HL-60 (cell line): Measurements from ENCODE around the gene CHID1.

Experiments used
- POLR2AphosphoS5 ChIP-seq: IDR thresholded peaks from 2 replicates; pipeline ENCODE4 v1.6.1; 2012; ENCODE audit warnings: low read depth
- SPI1 ChIP-seq: IDR thresholded peaks from 2 replicates; pipeline ENCODE4 v1.6.1; 2012; ENCODE audit warnings: low read depth, mild to moderate bottlenecking, borderline replicate concordance
- TF ChIP-seq, protein P1 (sequence below): IDR thresholded peaks from one replicate; pipeline ENCODE4 v1.5.1; 2011; ENCODE audit warnings: low read length, control low read depth, inconsistent platforms; ENCODE audit not compliant: insufficient read depth
- TF ChIP-seq, protein P2 (sequence below): IDR thresholded peaks from 2 replicates; pipeline ENCODE4 v1.6.1; 2012; ENCODE audit warnings: low read depth; ENCODE audit not compliant: insufficient replicate concordance

DNA sequence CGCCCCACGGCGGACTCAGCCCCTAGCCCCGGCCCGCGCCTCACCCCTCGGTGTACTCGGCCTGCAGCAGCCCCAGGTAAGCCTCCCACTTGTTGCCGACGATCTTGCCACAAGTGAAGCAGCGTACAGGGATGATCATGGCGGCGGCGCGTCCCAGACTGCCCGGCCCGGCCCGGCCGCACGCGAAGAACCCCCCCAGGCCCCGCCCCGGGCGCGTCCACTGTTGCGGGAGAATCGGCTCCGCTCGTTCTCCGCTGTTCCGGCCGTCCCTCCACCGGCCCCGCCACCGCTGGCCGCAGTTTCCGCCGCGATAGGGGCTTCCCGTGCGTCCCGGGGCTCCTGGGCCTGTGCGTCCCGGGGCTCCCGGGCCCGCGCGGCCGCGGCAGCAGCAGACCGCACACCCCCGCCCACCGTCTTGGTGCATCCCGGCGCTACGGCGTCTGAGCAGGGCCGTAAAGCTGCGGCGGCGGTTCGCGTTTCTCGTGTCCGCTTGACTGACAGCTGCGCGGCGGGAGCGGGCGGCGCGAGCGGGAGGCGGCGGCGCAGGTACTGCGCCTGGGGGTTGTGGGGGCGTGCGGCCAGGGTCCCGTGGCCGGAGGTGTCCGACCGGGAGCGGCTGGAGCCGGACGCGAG, 68.1 kb downstream of the CHID1 start, which contains the start of the genes POLR2L and TSPAN4:
- TF ChIP-seq, protein P1, sequence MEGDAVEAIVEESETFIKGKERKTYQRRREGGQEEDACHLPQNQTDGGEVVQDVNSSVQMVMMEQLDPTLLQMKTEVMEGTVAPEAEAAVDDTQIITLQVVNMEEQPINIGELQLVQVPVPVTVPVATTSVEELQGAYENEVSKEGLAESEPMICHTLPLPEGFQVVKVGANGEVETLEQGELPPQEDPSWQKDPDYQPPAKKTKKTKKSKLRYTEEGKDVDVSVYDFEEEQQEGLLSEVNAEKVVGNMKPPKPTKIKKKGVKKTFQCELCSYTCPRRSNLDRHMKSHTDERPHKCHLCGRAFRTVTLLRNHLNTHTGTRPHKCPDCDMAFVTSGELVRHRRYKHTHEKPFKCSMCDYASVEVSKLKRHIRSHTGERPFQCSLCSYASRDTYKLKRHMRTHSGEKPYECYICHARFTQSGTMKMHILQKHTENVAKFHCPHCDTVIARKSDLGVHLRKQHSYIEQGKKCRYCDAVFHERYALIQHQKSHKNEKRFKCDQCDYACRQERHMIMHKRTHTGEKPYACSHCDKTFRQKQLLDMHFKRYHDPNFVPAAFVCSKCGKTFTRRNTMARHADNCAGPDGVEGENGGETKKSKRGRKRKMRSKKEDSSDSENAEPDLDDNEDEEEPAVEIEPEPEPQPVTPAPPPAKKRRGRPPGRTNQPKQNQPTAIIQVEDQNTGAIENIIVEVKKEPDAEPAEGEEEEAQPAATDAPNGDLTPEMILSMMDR, result no peak
- TF ChIP-seq, protein P2, sequence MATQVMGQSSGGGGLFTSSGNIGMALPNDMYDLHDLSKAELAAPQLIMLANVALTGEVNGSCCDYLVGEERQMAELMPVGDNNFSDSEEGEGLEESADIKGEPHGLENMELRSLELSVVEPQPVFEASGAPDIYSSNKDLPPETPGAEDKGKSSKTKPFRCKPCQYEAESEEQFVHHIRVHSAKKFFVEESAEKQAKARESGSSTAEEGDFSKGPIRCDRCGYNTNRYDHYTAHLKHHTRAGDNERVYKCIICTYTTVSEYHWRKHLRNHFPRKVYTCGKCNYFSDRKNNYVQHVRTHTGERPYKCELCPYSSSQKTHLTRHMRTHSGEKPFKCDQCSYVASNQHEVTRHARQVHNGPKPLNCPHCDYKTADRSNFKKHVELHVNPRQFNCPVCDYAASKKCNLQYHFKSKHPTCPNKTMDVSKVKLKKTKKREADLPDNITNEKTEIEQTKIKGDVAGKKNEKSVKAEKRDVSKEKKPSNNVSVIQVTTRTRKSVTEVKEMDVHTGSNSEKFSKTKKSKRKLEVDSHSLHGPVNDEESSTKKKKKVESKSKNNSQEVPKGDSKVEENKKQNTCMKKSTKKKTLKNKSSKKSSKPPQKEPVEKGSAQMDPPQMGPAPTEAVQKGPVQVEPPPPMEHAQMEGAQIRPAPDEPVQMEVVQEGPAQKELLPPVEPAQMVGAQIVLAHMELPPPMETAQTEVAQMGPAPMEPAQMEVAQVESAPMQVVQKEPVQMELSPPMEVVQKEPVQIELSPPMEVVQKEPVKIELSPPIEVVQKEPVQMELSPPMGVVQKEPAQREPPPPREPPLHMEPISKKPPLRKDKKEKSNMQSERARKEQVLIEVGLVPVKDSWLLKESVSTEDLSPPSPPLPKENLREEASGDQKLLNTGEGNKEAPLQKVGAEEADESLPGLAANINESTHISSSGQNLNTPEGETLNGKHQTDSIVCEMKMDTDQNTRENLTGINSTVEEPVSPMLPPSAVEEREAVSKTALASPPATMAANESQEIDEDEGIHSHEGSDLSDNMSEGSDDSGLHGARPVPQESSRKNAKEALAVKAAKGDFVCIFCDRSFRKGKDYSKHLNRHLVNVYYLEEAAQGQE, result peak; percentile 71
- TF ChIP-seq POLR2AphosphoS5 (peak; percentile 93), SPI1 (no peak)
